ENCODE results near the gene AACS.

AACS gene

DNA sequence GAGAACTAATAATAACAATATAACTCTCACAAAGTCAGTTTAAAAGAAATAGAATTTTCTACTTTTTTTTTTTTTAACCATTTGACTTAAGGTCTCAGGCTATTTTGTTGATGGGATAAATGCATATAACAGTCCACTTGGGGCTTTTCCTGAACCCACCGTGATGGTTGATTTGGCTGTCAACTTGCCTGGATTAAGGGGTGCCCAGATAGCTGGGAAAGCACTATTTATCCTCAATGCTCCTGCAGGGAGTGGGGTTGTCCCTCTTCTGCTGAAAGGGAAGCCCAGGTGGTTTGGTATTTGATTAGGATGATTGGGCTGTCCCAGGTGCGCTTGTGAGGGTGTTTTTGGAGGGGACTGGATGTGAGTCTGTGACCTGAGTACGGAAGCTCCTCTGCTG, 114.9 kb downstream of the AACS start:
- no peak for TF ChIP-seq Cebpa-rat (IDR thresholded peaks at IDR 0.05)
- no peak overlapping the region for H3K4me2 ChIP-seq
- no peak overlapping the region for H3K4me3 ChIP-seq
- H4K20me1 ChIP-seq = peaks cover 0 to 18% (median 0%) of the 10 kb centered on the region in 11 experiments; a peak in 10 of 22 replicates
- H3K27ac ChIP-seq = no peak overlapping the region
- H3K27me3 ChIP-seq = peaks cover 19 to 22% (median 20%) of the 10 kb centered on the region in 11 experiments
- peaks cover 4 to 36% (median 23%) of the 10 kb centered on the region in 10 experiments; a peak in 18 of 20 replicates for H3K4me1 ChIP-seq
- no peaks in the 10 kb centered on the region for H3K36me3 ChIP-seq
- no peak overlapping the region for H3K9ac ChIP-seq
- peaks cover 8 to 22% (median 13%) of the 10 kb centered on the region in 11 experiments; a peak in 21 of 22 replicates for H3K9me3 ChIP-seq (replicated peaks in 1 of 11)

DNA sequence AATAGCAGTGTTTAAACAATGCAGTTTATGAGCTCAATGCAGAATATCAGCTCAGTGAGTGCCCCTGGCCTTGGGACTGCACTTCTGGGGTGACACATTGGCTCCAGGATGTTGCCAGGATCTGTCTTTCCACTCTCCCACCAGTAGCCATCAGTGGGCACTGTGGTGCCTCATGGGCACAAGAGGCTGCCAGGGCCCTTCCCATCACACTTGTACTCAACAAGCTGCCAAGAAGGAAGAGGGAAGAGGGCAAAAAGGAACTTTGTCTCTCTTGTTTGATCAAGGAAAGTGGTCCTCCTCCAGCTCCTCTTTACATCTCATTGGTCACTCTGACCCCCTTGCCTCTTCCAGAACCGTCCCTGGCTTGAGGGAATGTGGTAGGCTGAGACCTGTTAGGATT, 115.9 kb downstream of the AACS start:
- Histone ChIP-seq H3K27me3 (peaks cover 29 to 32% (median 29%) of the 10 kb centered on the region in 11 experiments), H3K9me3 (replicated peaks in 1 of 11) (peaks cover 0 to 12% (median 4%) of the 10 kb centered on the region in 11 experiments; a peak in 14 of 22 replicates), H3K4me1 (peaks cover 4 to 28% (median 18%) of the 10 kb centered on the region in 10 experiments; a peak in 18 of 20 replicates), H4K20me1 (peaks cover 0 to 27% (median 0%) of the 10 kb centered on the region in 11 experiments; a peak in 11 of 22 replicates), H3K4me2 (no peak overlapping the region), H3K27ac (no peak overlapping the region), H3K9ac (no peak overlapping the region), H3K36me3 (no peaks in the 10 kb centered on the region), H3K4me3 (no peak overlapping the region)
- TF ChIP-seq Cebpa-rat (IDR thresholded peaks at IDR 0.05) = no peak

- H3K4me3 ChIP-seq = peak overlapping the region in 1 of 10 experiments; percentile 18; a peak in 1 of 20 replicates
- H3K27me3 ChIP-seq = peaks cover 51 to 54% (median 53%) of the 10 kb centered on the region in 11 experiments
- H3K9ac ChIP-seq = no peak overlapping the region
Observed at GRCh38 chr12:125183187-125184067, 118.2 kb downstream of the AACS start.

GRCh38 chr12:125184213-125184967, 119.2 kb downstream of the AACS start:
- Histone ChIP-seq H3K4me2 (no peak overlapping the region), H3K36me3 (no peaks in the 10 kb centered on the region), H3K27ac (no peak overlapping the region), H3K27me3 (peaks cover 61 to 64% (median 62%) of the 10 kb centered on the region in 11 experiments), H3K9ac (no peak overlapping the region), H3K4me3 (no peak overlapping the region), H3K9me3 (replicated peaks in 1 of 11) (no peaks in the 10 kb centered on the region), H4K20me1 (peaks cover 0 to 57% (median 25%) of the 10 kb centered on the region in 11 experiments; a peak in 18 of 22 replicates), H3K4me1 (peaks cover 11 to 27% (median 16%) of the 10 kb centered on the region in 10 experiments; a peak in 19 of 20 replicates)
- no peak for TF ChIP-seq Cebpa-rat (IDR thresholded peaks at IDR 0.05)

More at GRCh38 chr12:125183187-125184067, 118.2 kb downstream of the AACS start:
- no peaks in the 10 kb centered on the region for H3K36me3 ChIP-seq
- no peak overlapping the region for H3K27ac ChIP-seq
- peaks cover 0 to 47% (median 16%) of the 10 kb centered on the region in 11 experiments; a peak in 17 of 22 replicates for H4K20me1 ChIP-seq
- no peaks in the 10 kb centered on the region for H3K9me3 ChIP-seq (replicated peaks in 1 of 11)
- no peak for TF ChIP-seq Cebpa-rat (IDR thresholded peaks at IDR 0.05)
- peak overlapping the region; percentile 44 to 94 (median 64); a peak in 21 of 22 replicates for H3K4me2 ChIP-seq
- H3K4me1 ChIP-seq = peaks cover 15 to 27% (median 18%) of the 10 kb centered on the region in 10 experiments

- Histone ChIP-seq H3K27ac (no peak overlapping the region), H3K9me3 (replicated peaks in 1 of 11) (no peaks in the 10 kb centered on the region), H4K20me1 (peaks cover 0 to 63% (median 29%) of the 10 kb centered on the region in 11 experiments; a peak in 18 of 22 replicates), H3K4me3 (0 out of 20 replicates have a peak overlapping the region, but pooled peaks of 1 of the 10 experiments have one; percentile 68), H3K9ac (no peak overlapping the region), H3K36me3 (no peaks in the 10 kb centered on the region), H3K4me2 (peak overlapping the region in 8 of 11 experiments; percentile 94 to 98 (median 97); a peak in 11 of 22 replicates), H3K4me1 (peaks cover 11 to 27% (median 16%) of the 10 kb centered on the region in 10 experiments; a peak in 19 of 20 replicates), H3K27me3 (peaks cover 70 to 73% (median 72%) of the 10 kb centered on the region in 11 experiments)
- TF ChIP-seq Cebpa-rat (IDR thresholded peaks at IDR 0.05) = no peak
Observed at GRCh38 chr12:125185311-125185739, 120.1 kb downstream of the AACS start.

- Histone ChIP-seq H3K4me1 (peaks cover 11 to 27% (median 16%) of the 10 kb centered on the region in 10 experiments; a peak in 19 of 20 replicates), H3K9me3 (replicated peaks in 1 of 11) (no peaks in the 10 kb centered on the region), H3K4me2 (peak within 1 kb of the TSS; percentile 94 to 98 (median 97)), H3K4me3 (peak within 1 kb of the TSS; percentile 51 to 75 (median 67)), H4K20me1 (peaks cover 0 to 63% (median 29%) of the 10 kb centered on the region in 11 experiments; a peak in 18 of 22 replicates), H3K9ac (peak within 1 kb of the TSS; percentile 33 to 73 (median 55); a peak in 19 of 22 replicates), H3K27me3 (peaks cover 71 to 78% (median 74%) of the 10 kb centered on the region in 11 experiments), H3K27ac (no peak within 1 kb of the TSS), H3K36me3 (no peaks in the 10 kb centered on the region)
- no peak for TF ChIP-seq Cebpa-rat (IDR thresholded peaks at IDR 0.05)
Observed at GRCh38 chr12:125185740-125186470, 120.7 kb downstream of the AACS start, which contains the start of gene TMEM132B. Gene TMEM132B (plus strand): TSS chr12:125186386.

- Histone ChIP-seq H3K4me1 (peaks cover 11 to 27% (median 16%) of the 10 kb centered on the region in 10 experiments; a peak in 19 of 20 replicates), H3K27ac (no peak overlapping the region), H3K4me2 (peak overlapping the region; percentile 94 to 98 (median 97)), H3K27me3 (peaks cover 78 to 85% (median 81%) of the 10 kb centered on the region in 11 experiments), H3K36me3 (no peaks in the 10 kb centered on the region), H3K4me3 (peak overlapping the region; percentile 51 to 75 (median 67)), H3K9ac (peak overlapping the region; percentile 33 to 73 (median 55); a peak in 19 of 22 replicates), H3K9me3 (replicated peaks in 1 of 11) (no peaks in the 10 kb centered on the region), H4K20me1 (peaks cover 0 to 63% (median 29%) of the 10 kb centered on the region in 11 experiments; a peak in 18 of 22 replicates)
- no peak for TF ChIP-seq Cebpa-rat (IDR thresholded peaks at IDR 0.05)
Observed at GRCh38 chr12:125186471-125187147, 121.4 kb downstream of the AACS start.

All from BLaER1 treated with 17β-estradiol and CSF1 and Interleukin-3, amounts not matched to agents 10 nM and 100 nM (cell line).